ENCODE results near the gene ALG9. TPM values are rescaled to one million over a fixed set of nuclear protein-coding genes. Genes with fewer than 3 reads are reported as not detected.
"Not testable (repeated sequence)": the region's sequence is repeated elsewhere in the genome, so short reads cannot be mapped to it uniquely, and the experiment has no call there.

Gene ALG9
- total and polyA plus RNA-seq, 2 donors (not counting 1 experiment from before 2014, with no cell fraction given): 30.9 to 43.8 TPM

GRCh38 chr11:111886844-111887243, 15.5 kb upstream of the ALG9 start:
- peak in 1 of 2 donors; percentile 1 for DNase-seq (ENCODE audit: low read depth in 2 of 2)
- H3K36me3 ChIP-seq (ENCODE audit: control insufficient read depth, insufficient read depth, low read length): no peaks in the 10 kb centered on the region
- H3K9ac ChIP-seq (ENCODE audit: insufficient read depth, low read length): no peak overlapping the region
- H3K79me2 ChIP-seq (ENCODE audit: control insufficient read depth, insufficient read depth, low read length): no peaks in the 10 kb centered on the region
- no peak for TF ChIP-seq EZH2 (IDR thresholded peaks at IDR 0.05; ENCODE audit: low read length, missing control alignments)
- TF ChIP-seq CTCF (conservative IDR thresholded peaks at IDR 0.05 in 1 of 2, IDR thresholded peaks at IDR 0.05 in 1 of 2; ENCODE audit: low read depth in 1 of 2, low read length in 2 of 2): no peak
- H3K9me3 ChIP-seq (ENCODE audit: control insufficient read depth, insufficient read depth, low read depth, low read length): no peaks in the 10 kb centered on the region
- H4K20me1 ChIP-seq (ENCODE audit: control insufficient read depth, extremely low read depth, insufficient read depth, low read length): no peaks in the 10 kb centered on the region
- no peak overlapping the region for H2AFZ ChIP-seq (ENCODE audit: low read length)
- H3K4me1 ChIP-seq (ENCODE audit: control insufficient read depth, extremely low read depth, insufficient read depth, low read length): no peaks in the 10 kb centered on the region
- H3K4me3 ChIP-seq (replicated peaks in 1 of 4; ENCODE audit: control extremely low read depth in 1 of 4, insufficient read depth in 1 of 4, low read depth in 3 of 4, low read length in 4 of 4): no peak overlapping the region
- no peak overlapping the region for H3K27ac ChIP-seq (ENCODE audit: insufficient read depth, low read length)
- no peak overlapping the region for H3K4me2 ChIP-seq (ENCODE audit: extremely low read depth, insufficient read depth, low read length)
- no peaks in the 10 kb centered on the region for H3K27me3 ChIP-seq (ENCODE audit: control insufficient read depth, insufficient read depth, low read length)

GRCh38 chr11:111886032-111886431, 14.7 kb upstream of the ALG9 start:
- no peak for DNase-seq (ENCODE audit: low read depth in 2 of 2)
- no peaks in the 10 kb centered on the region for H3K27me3 ChIP-seq (ENCODE audit: control insufficient read depth, insufficient read depth, low read length)
- no peak overlapping the region for H3K27ac ChIP-seq (ENCODE audit: insufficient read depth, low read length)
- H3K9ac ChIP-seq (ENCODE audit: insufficient read depth, low read length): no peak overlapping the region
- H3K36me3 ChIP-seq (ENCODE audit: control insufficient read depth, insufficient read depth, low read length): no peaks in the 10 kb centered on the region
- no peaks in the 10 kb centered on the region for H3K79me2 ChIP-seq (ENCODE audit: control insufficient read depth, insufficient read depth, low read length)
- H3K4me2 ChIP-seq (ENCODE audit: extremely low read depth, insufficient read depth, low read length): no peak overlapping the region
- no peaks in the 10 kb centered on the region for H4K20me1 ChIP-seq (ENCODE audit: control insufficient read depth, extremely low read depth, insufficient read depth, low read length)
- H3K4me3 ChIP-seq (replicated peaks in 1 of 4; ENCODE audit: control extremely low read depth in 1 of 4, insufficient read depth in 1 of 4, low read depth in 3 of 4, low read length in 4 of 4): no peak overlapping the region
- no peaks in the 10 kb centered on the region for H3K4me1 ChIP-seq (ENCODE audit: control insufficient read depth, extremely low read depth, insufficient read depth, low read length)
- TF ChIP-seq CTCF (conservative IDR thresholded peaks at IDR 0.05 in 1 of 2, IDR thresholded peaks at IDR 0.05 in 1 of 2; ENCODE audit: low read depth in 1 of 2, low read length in 2 of 2) (no peak), EZH2 (IDR thresholded peaks at IDR 0.05; ENCODE audit: low read length, missing control alignments) (no peak)
- no peaks in the 10 kb centered on the region for H3K9me3 ChIP-seq (ENCODE audit: control insufficient read depth, insufficient read depth, low read depth, low read length)
- no peak overlapping the region for H2AFZ ChIP-seq (ENCODE audit: low read length)

GRCh38 chr11:111885053-111885452, 13.7 kb upstream of the ALG9 start:
- H4K20me1 ChIP-seq (ENCODE audit: control insufficient read depth, extremely low read depth, insufficient read depth, low read length); DNase-seq (ENCODE audit: low read depth in 2 of 2); H3K27ac ChIP-seq (ENCODE audit: insufficient read depth, low read length); H2AFZ ChIP-seq (ENCODE audit: low read length); H3K4me1 ChIP-seq (ENCODE audit: control insufficient read depth, extremely low read depth, insufficient read depth, low read length); H3K36me3 ChIP-seq (ENCODE audit: control insufficient read depth, insufficient read depth, low read length); H3K27me3 ChIP-seq (ENCODE audit: control insufficient read depth, insufficient read depth, low read length); H3K79me2 ChIP-seq (ENCODE audit: control insufficient read depth, insufficient read depth, low read length); H3K4me3 ChIP-seq (replicated peaks in 1 of 4; ENCODE audit: control extremely low read depth in 1 of 4, insufficient read depth in 1 of 4, low read depth in 3 of 4, low read length in 4 of 4); H3K9ac ChIP-seq (ENCODE audit: insufficient read depth, low read length); H3K9me3 ChIP-seq (ENCODE audit: control insufficient read depth, insufficient read depth, low read depth, low read length); H3K4me2 ChIP-seq (ENCODE audit: extremely low read depth, insufficient read depth, low read length): not testable (repeated sequence)
